GM18519 (cell line): ENCODE data around the gene KDM5C.
"Not testable (repeated sequence)": the region's sequence is repeated elsewhere in the genome, so short reads cannot be mapped to it uniquely, and the experiment has no call there.

ENCODE experiments used
- ATAC-seq: cut with Tn5 transposase; IDR thresholded peaks from one replicate; pipeline ENCODE4 v1.9.1; 2021; ENCODE audit warnings: mild to moderate bottlenecking, moderate library complexity; ENCODE audit not compliant: unreplicated experiment, low FRiP score

Gene KDM5C

DNA sequence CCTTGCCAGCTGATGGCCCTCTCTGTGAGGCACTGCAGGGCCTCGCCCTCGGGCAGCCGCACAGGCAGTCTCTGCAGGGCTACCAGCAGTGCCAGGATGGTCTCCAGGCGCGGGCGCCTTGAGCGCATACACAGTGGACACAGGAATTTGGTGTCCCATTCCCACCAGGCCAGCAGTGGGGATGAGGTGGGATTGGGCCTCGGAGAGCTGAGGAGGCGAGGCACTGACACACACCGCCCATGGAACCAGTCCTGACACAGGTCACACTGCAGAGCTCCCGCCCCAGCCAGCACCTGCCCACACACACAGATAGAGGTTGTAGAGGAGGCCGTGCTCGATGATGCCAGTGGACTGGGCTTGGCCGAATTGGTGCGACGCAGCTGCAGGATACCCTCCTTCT is 30.7 kb downstream of the KDM5C start:
- no peak for ATAC-seq

DNA sequence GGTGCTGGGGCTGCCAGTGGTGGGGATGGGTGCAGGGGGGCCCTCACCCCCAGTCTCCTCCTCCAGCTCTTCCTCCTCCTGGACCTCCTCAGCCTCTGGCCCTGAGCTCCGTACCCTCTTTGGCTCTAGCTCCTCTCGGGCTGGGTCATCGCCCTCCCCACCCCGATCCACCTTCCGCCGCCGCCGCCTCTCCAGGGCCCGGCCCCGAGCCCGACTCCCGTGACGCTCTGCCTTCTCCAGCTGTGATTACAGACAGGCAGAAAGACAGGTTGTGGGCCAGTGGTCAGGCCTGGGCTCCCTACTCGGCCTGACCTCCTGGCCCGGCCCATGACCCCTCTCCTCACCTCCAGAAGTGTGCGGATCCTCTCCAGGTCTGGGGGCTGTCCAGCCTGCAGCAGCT is 31.9 kb downstream of the KDM5C start:
- ATAC-seq = no peak

DNA sequence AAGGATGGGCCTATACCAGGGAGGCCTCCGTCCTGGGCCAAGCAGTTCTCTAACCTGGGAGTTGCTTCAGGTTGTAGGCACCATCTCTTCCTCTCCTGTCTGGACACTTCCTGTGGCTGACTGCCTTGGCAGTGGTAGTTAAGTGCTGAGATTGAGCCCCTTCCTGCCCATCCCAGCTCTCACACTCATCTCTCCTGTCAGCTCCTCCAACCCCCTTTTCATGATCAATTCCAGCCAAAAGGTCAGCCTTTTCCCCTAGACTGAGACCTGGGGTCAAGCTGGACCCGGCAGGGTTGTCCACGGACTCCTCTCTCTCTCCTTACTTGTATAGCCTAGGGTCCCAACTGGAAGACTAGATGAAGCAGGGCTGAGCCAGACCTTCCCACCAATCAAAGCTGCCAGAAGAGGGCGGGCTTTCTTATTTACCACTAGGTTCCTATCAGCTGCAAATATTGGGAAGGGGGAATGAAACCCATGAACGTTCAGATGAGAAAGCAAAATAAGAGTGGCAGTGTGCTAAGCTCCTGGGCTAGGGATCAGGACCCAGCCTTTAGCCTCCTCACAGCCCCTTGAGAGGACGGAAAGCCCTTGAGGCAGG is 34.5 kb downstream of the KDM5C start:
- no peak for ATAC-seq

DNA sequence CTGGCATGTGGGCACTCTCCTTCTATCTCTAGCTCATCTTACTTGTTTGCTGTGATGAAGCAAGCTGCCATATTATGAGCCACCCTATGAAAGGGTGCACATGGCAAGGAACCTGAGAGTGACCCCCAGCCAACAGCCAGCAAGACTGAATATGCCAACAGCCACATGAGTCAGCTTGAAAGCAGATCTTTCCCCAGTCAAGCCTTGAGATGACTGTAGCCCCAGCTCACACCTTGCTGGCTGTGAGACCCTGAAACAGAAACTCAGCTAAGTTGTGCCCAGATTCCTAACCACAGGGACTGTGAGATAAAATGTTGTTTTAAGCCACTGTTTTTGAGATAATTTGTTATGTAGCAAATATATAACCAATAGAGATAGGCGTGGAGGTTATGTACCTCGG is 36.2 kb downstream of the KDM5C start:
- ATAC-seq = no peak

DNA sequence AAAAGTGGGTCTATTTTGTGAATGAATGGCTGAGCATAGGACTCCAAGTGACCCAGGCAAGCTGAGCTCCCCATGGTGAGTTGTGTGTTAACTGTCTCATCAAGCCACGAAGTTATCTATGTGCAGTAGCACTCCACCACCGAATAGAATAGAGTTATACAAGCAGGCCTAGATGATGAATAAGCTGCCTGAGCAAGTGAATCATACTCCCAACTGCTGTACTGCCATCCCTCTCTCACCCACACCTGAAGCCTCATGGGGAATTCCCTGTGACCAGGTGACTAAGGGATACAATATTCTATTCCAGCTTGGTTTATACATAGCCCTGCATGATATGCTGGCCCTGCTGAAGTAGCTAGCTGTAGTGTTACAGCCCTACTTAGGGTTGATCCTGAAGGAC is 38.7 kb downstream of the KDM5C start:
- no peak for ATAC-seq

DNA sequence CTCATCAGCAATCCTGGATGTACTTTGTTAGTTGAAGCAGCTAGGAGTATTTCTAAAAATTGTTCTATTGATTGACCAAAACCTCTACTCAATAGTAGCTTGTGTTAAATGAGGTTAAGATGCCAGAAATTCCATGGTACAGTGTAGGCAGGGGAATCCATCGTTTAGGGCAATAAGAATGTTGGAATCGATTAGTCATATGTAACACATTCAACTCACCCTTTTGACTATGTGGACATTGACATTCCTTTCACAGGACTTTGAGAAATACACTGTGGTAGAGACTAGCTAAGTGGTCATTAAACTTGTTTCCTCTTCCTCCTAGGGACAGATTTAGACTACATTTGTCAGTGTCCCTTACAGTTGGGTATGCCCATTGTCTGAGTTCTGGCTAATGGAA is 40.2 kb downstream of the KDM5C start:
- no peak for ATAC-seq

DNA sequence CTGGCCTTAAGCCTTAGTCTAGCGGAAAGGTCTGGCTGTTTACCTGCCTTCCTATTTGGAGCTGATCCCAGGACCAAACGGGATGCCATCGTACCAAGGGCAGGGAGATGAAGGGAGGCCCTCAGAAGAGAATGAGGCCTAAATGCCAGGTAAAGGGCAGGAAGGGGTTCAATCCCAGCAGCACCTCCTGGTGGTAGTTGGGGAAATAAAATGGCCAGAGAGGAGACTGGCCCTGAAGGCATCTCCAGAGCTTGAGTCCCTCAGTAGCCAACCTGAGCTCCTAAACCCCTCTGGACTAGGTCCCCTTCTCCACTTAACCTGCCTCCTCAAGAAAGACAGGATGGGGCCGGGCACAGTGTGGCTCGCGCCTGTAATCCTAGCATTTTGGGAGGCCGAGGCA is 53.7 kb downstream of the KDM5C start:
- no peak for ATAC-seq

DNA sequence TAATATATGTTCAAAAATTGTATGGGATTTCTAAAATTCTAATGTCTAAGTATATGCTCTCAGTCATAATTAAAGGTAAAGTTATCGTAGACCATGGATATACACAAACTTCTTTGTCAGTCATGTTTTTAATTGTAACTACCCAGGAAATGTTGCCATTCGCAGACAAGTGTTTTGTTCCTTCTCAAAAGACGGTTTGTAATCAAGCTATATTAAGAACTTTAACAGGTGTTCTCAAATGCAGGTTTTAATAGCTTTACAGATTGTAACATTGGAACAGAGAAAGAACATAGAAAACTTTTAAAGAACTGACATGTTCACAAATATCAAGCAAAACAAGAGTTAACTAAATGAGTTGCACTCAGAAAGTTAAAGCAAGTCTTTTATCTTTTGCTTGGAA is 58.9 kb downstream of the KDM5C start:
- ATAC-seq = no peak

DNA sequence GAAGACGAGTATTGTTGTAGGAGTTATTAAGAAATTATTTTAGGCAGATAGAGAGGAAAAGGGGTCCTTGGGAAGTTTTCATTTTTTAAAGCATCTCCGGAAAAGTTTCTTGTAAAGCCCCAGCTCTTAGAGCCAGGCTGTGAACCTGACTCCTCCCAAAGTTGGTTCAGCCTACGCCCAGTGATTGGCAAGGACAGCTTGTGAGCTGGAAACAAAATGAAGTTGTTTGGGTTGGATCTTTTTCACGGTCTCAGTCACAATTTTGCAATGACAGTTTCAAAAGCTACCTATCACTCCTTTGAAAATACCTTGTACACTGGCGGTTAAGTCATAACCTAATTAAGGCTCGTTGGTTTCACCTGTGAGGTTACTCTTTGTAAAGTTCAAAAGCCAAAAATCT is 60.4 kb downstream of the KDM5C start:
- not testable (repeated sequence) for ATAC-seq

DNA sequence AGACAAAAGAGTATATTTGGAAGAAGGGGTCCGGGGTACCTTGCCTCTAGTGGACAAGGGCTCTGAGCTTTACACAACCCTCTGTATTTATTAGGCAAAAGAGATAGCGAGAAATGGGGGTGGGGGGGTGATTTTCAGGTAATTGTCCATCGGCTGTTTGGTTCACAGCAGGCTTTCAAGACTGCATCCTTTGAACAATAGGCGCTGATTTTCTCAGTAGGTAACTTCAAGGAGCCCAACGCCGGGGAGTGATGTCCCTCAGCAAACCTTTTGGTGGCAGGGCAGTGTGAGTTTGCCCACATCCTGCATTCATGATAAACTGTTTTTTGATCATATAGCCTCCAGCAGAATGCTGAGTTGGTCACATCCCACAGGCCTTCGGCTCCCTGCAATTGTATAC is 61.6 kb downstream of the KDM5C start:
- ATAC-seq = no peak

DNA sequence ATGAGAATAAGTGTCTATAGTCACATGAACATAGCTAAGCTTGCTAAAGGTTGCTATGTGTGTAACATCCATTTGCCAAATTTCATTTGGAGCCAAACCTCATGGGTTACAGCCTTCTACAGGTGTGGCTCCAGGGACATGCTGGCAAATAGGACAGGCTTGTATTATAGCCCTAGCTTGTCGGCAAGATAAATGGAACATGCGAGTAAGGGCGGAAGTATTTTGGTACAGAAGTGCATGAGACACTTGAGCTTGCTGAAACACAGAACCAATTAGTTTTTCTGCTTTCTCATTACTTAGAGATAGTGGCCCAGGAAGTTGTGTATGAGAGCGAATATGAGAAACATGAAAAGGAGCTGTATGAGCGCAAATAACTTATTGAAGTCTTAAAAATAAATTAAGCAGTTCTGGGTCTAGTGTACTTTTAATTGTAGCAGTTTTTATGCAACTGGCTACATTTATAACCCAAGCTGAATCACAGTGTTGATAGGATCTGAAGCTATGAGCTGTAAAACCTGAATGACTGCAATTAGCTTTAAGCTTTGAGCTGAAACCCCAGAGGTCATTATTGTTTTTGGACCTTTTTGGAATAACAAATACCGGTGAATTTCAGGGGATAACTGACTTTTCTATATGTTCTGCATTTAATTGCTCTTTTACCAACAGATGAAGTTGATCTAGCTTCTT is 64.6 kb downstream of the KDM5C start:
- no peak for ATAC-seq

DNA sequence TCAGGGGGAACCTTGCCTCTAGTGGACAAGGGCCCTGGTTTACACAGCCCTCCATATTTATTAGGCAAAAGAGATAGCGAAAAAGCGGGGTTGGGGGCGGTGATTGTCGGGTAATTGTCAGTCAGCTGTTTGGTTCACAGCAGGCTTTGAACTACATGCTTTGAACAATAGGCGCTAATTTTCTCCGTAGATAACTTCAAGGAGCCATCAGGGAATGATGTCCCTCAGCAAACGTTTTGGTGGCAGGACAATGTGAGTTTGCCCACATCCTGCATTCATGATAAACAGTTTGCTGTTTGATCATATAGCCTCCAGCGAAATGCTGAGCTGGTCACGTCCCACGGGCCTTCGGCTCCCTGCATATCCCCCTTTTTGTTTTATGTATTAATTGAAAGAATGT is 65.8 kb downstream of the KDM5C start:
- ATAC-seq = no peak

DNA sequence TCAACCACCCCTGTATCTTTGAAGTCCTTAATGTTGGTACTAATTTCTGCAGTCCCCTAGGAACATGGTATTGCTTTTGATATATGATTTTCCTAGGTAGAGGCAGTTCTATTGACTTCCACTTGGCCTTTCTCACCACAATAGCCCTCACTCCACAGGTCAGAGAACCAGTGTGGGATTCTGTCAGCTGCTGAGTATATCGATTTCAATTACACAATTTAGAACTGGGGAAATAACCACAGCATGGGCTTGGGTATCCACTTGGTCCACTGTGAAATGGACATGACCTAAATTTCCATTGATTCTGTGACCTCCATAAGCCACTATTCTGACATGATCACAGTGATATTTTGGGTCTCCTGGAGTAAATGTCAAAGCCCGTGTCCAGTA is 68.8 kb downstream of the KDM5C start:
- ATAC-seq = no peak

DNA sequence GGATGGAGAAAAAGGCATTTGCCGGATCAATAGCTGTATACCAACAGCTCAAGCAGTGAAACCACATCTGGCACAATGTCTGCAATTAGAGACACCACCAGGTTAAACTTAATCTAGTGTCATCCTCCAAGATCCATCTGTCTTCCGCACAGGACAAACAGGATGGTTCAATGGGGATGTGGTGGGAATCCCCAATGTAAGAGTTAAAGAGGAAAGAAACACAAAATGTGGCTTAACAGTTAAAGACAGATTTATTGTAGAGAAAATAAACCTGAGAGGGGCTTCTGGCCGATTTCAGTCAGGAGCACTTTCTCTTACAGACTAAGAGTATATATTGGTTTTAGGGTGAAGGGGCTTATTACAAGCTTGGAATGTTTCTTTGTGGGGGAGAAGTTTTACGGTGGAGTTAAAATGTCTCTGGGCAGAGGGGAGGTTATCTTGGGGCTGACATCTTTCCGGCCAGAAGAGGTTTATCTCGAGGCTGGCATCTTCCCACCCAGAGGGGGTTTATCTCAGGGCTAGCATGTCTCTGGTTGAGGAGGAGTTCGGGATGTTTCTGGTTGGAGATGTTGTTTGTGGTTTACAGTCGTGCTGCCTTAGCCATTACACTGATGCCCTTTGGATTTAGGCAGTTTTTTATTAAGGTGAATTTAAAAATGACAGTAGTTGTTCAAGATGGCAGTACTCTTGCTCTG is 69.3 kb downstream of the KDM5C start:
- ATAC-seq = no peak

DNA sequence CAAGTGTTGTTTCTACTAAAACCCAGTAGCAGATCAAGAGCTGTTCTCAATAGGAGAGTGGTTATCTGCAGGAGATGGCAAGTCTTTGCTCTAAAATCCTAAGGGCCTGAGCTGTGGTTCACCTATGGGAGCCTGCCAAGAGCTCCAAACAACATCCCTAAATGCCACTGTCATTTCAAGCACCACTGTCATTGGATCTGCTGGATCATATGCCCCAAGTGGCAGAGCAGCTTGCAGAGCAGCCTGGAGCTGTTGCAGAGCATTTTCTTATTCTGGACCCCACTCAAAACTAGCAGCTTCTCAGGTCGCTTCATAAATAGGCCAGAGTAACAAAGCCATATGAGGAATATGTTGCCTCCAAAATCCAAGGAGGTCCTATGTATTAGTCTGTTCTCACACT is 71.4 kb downstream of the KDM5C start:
- no peak for ATAC-seq
